BJ (cell line): ENCODE measurements around the gene ENTR1. TPM values are rescaled to one million over a fixed set of nuclear protein-coding genes. Genes with fewer than 3 reads are reported as not detected.

Experiments used
- CTCF ChIA-PET: fragments of 350-600 bp; formaldehyde crosslinking; extraction: SDS; loops from one replicate; lab custom pipeline; 2021; ENCODE audit warnings: antibody characterized with exemption, inconsistent platforms; lab: Yijun Ruan, JAX
- POLR2A ChIA-PET: fragments of 300-600 bp; sonication (Branson Sonifier 250); formaldehyde crosslinking; extraction: SDS; loops from one replicate; lab custom pipeline; 2021; ENCODE audit warnings: antibody characterized with exemption; lab: Charles Lee
- DNase-seq: peaks from one replicate; pipeline ENCODE4 v3.0.0-alpha.2; 2011; ENCODE audit warnings: low read depth
- H3K27me3 ChIP-seq: 2 replicates; pipeline ENCODE4 v1.6.0; 2011; ENCODE audit warnings: low read length; ENCODE audit not compliant: control insufficient read depth, insufficient read depth
- H3K36me3 ChIP-seq: 2 replicates; pipeline ENCODE4 v1.5.1; 2011; ENCODE audit warnings: low read length; ENCODE audit not compliant: control insufficient read depth, insufficient read depth
- H3K4me3 ChIP-seq: 2 replicates; pipeline ENCODE4 v1.5.1; 2011; ENCODE audit warnings: low read depth, mild to moderate bottlenecking, control low read depth, low read length
- CTCF ChIP-seq: IDR thresholded peaks from 2 replicates; pipeline ENCODE4 v1.5.1; 2011; ENCODE audit warnings: low read depth, mild to moderate bottlenecking, control low read depth, inconsistent platforms, low read length, moderate library complexity; ENCODE audit not compliant: insufficient read depth
- polyA minus RNA-seq: library from RNA; depleted of rRNA, polyadenylated mRNA; stranded (reverse); fragments of >200 nt; gene quantifications from 2 replicates; pipeline ENCODE4 v1.2.3, GENCODE V29; 2011; rRNA and poly(A)+ RNA removed
- polyA plus RNA-seq: library from polyadenylated mRNA; depleted of rRNA; stranded (reverse); fragments of >200 nt; gene quantifications from 2 replicates; pipeline ENCODE4 v1.2.3, GENCODE V29; 2011; rRNA removed

ENTR1 gene
- polyA plus RNA-seq (25.1 and 28.0 TPM in 2 replicates), polyA minus RNA-seq (12.8 and 13.8 TPM in 2 replicates)

GRCh38 chr9:136410500-136411287, at the start of gene ENTR1, which contains the start of gene PMPCA:
Gene ENTR1, minus strand, starts transcription at chr9:136410614. Its CDS starts 217 bp downstream, at chr9:136410397.
Gene PMPCA, plus strand, starts transcription at chr9:136410658. Its CDS starts 11 bp downstream, at chr9:136410669.
- TF ChIP-seq CTCF, result no peak
- CTCF ChIA-PET, result interaction anchor here (1.1 to 1.2 kb wide), 2 partner anchors 10 to 74 kb away, joined by 3 to 5 read pairs; no protein-coding TSS in a partner anchor
- no peaks in the 10 kb centered on the region for H3K27me3 ChIP-seq

GRCh38 chr9:136459425-136459824, 49.0 kb upstream of the ENTR1 start:
- no peak for TF ChIP-seq CTCF
- ChIA-PET CTCF (interaction anchor here (1.4 kb wide), 1 partner anchor 19 kb away, joined by 3 read pairs; no protein-coding TSS in a partner anchor), POLR2A (no interaction called here)
- Histone ChIP-seq H3K27me3 (no peaks in the 10 kb centered on the region), H3K36me3 (peaks cover 67% of the 10 kb centered on the region), H3K4me3 (no peak overlapping the region)
- DNase-seq, result no peak

More at GRCh38 chr9:136410500-136411287, at the start of gene ENTR1, which contains the start of gene PMPCA:
- Histone ChIP-seq H3K4me3 (peak within 1 kb of the TSS; percentile 99), H3K36me3 (peaks cover 31% of the 10 kb centered on the region)
- peak; percentile 26 for DNase-seq
- POLR2A ChIA-PET, result no interaction called here

- CTCF ChIA-PET, result interaction anchor here (1.0 kb wide), 1 partner anchor 17 kb away, joined by 3 read pairs; no protein-coding TSS in a partner anchor
- POLR2A ChIA-PET, result no interaction called here
- no peaks in the 10 kb centered on the region for H3K27me3 ChIP-seq
- TF ChIP-seq CTCF, result no peak
- no peak overlapping the region for H3K4me3 ChIP-seq
- peaks cover 62% of the 10 kb centered on the region for H3K36me3 ChIP-seq
- DNase-seq, result no peak
These were observed 46.9 kb upstream of the ENTR1 start for GRCh38 chr9:136457326-136457725.

- Histone ChIP-seq H3K4me3 (no peak overlapping the region), H3K27me3 (no peaks in the 10 kb centered on the region), H3K36me3 (peaks cover 56% of the 10 kb centered on the region)
- TF ChIP-seq CTCF, result no peak
- DNase-seq, result no peak
- ChIA-PET POLR2A (no interaction called here), CTCF (no interaction called here)
These were observed 45.8 kb upstream of the ENTR1 start for GRCh38 chr9:136456258-136456657.
